HepG2 (cell line): Measurements from ENCODE around the gene SPINK4. TPM values are rescaled to one million over a fixed set of nuclear protein-coding genes. Genes with fewer than 3 reads are reported as not detected.
A peak's percentile ranks its signal among the peaks of the same experiment; 100 is the strongest.

Source experiments
- GATA4 ChIP-seq: sonication (generic); IDR thresholded peaks from 2 replicates; pipeline ENCODE4 v1.6.1; 2016; ENCODE audit warnings: antibody characterized with exemption, low read depth, borderline replicate concordance
- GTF3A ChIP-seq: sonication (generic); formaldehyde crosslinking; conservative IDR thresholded peaks from 2 replicates; pipeline ENCODE4 v1.4.0; 2020; ENCODE audit warnings: mild to moderate bottlenecking, missing genetic modification reagents
- HBP1 ChIP-seq: IDR thresholded peaks from 2 replicates; pipeline ENCODE4 v1.6.1; 2016; ENCODE audit warnings: low read depth, control low read depth
- POLR2AphosphoS2 ChIP-seq: IDR thresholded peaks from 2 replicates; pipeline ENCODE4 v1.6.1; 2011; ENCODE audit warnings: low read depth, low read length, improper control_type of control experiment
- RERE ChIP-seq: IDR thresholded peaks from 2 replicates; pipeline ENCODE4 v1.6.1; 2016; ENCODE audit warnings: low read depth, missing genetic modification reagents, missing compliant biosample characterization
- TEF ChIP-seq: sonication (generic); formaldehyde crosslinking; IDR thresholded peaks from 2 replicates; pipeline ENCODE4 v1.5.0; 2020; ENCODE audit warnings: missing genetic modification reagents
- ZNF263 ChIP-seq: sonication (generic); formaldehyde crosslinking; IDR thresholded peaks from 2 replicates; pipeline ENCODE4 v1.4.0; 2020; ENCODE audit warnings: missing genetic modification reagents
- ZNF281 ChIP-seq: sonication (generic); formaldehyde crosslinking; IDR thresholded peaks from 2 replicates; pipeline ENCODE4 v1.4.0; 2020; ENCODE audit warnings: missing genetic modification reagents, borderline replicate concordance
- ZNF354B ChIP-seq: sonication (generic); formaldehyde crosslinking; IDR thresholded peaks from 2 replicates; pipeline ENCODE4 v1.8.0; 2022; ENCODE audit warnings: mild to moderate bottlenecking, missing genetic modification reagents
- polyA plus RNA-seq, 8 experiments: library from polyadenylated mRNA; depleted of rRNA in 3 of 8; stranded (reverse) in 7 of 8; unstranded in 1 of 8; fragments of >200 nt; fragmentation: Illumina TruSeq in 4 of 8; extraction: Trizol in 4 of 8; gene quantifications; 2 replicates each; pipeline versions ENCODE4 v1.2.1 to v1.2.3, GENCODE V29; 2011 to 2016; ENCODE audit warnings: low read depth in 4 of 8, missing spikeins in 1 of 8, mixed read lengths in 1 of 8; ENCODE audit not compliant: insufficient read depth in 1 of 8
- total RNA-seq, 5 experiments: library from RNA; depleted of rRNA; stranded (reverse); fragments of >200 nt; fragmentation: Illumina TruSeq; extraction: Trizol; gene quantifications; 2 replicates each; pipeline ENCODE4 v1.2.3, GENCODE V29; 2016; ENCODE audit warnings: low read depth in 1 of 5
- TF ChIP-seq, protein P1 (sequence below): sonication (generic); formaldehyde crosslinking; conservative IDR thresholded peaks from 2 replicates; pipeline ENCODE4 v1.4.0; 2020; ENCODE audit warnings: missing genetic modification reagents
- TF ChIP-seq, protein P2 (sequence below): IDR thresholded peaks from 2 replicates; pipeline ENCODE4 v1.6.1; 2016; ENCODE audit warnings: low read depth, borderline replicate concordance
- TF ChIP-seq, protein P3 (sequence below): sonication (generic); formaldehyde crosslinking; IDR thresholded peaks from 2 replicates; pipeline ENCODE4 v1.9.0; 2022; ENCODE audit warnings: low read depth, missing genetic modification reagents
- TF ChIP-seq, protein P4 (sequence below): sonication (generic); formaldehyde crosslinking; IDR thresholded peaks from 2 replicates; pipeline ENCODE4 v1.4.0; 2020; ENCODE audit warnings: missing genetic modification reagents

Gene SPINK4
- total and polyA plus RNA-seq, 2 of the 13 experiments (the other 11 are each of a cell fraction or from before 2014, with no cell fraction given) = 0.53 to 3.4 TPM

DNA sequence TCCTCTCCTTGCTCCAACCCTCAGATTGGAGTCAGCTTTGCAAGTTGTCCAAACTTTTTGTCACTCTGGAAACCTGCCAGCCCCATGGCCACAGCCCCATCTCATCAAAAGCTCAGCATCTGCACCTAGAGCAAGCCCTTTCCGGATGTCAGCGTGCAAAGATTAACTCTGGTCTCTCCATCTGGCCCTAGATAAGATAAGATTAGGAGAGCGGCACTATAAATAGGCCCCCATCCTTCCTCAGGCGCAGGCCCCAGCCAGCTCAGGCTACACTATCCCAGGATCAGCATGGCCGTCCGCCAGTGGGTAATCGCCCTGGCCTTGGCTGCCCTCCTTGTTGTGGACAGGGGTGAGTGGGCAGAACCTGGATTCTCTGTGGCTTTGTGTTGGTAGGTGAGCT, at the start of gene SPINK4 (continued):
- TF ChIP-seq, protein P1, sequence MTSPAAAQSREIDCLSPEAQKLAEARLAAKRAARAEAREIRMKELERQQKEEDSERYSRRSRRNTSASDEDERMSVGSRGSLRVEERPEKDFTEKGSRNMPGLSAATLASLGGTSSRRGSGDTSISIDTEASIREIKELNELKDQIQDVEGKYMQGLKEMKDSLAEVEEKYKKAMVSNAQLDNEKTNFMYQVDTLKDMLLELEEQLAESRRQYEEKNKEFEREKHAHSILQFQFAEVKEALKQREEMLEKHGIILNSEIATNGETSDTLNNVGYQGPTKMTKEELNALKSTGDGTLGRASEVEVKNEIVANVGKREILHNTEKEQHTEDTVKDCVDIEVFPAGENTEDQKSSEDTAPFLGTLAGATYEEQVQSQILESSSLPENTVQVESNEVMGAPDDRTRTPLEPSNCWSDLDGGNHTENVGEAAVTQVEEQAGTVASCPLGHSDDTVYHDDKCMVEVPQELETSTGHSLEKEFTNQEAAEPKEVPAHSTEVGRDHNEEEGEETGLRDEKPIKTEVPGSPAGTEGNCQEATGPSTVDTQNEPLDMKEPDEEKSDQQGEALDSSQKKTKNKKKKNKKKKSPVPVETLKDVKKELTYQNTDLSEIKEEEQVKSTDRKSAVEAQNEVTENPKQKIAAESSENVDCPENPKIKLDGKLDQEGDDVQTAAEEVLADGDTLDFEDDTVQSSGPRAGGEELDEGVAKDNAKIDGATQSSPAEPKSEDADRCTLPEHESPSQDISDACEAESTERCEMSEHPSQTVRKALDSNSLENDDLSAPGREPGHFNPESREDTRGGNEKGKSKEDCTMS (CRISPR knock-in tag) = no peak
- TF ChIP-seq RERE (CRISPR knock-in tag) = no peak
- TF ChIP-seq, protein P2, sequence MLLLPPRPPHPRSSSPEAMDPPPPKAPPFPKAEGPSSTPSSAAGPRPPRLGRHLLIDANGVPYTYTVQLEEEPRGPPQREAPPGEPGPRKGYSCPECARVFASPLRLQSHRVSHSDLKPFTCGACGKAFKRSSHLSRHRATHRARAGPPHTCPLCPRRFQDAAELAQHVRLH (CRISPR knock-in tag) = no peak
- TF ChIP-seq, protein P3, sequence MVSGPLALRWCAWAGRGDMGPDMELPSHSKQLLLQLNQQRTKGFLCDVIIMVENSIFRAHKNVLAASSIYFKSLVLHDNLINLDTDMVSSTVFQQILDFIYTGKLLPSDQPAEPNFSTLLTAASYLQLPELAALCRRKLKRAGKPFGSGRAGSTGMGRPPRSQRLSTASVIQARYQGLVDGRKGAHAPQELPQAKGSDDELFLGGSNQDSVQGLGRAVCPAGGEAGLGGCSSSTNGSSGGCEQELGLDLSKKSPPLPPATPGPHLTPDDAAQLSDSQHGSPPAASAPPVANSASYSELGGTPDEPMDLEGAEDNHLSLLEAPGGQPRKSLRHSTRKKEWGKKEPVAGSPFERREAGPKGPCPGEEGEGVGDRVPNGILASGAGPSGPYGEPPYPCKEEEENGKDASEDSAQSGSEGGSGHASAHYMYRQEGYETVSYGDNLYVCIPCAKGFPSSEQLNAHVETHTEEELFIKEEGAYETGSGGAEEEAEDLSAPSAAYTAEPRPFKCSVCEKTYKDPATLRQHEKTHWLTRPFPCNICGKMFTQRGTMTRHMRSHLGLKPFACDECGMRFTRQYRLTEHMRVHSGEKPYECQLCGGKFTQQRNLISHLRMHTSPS (CRISPR knock-in tag) = 0 out of 2 replicates have a peak, but pooled peaks have one; percentile 25
- no peak for TF ChIP-seq HBP1 (CRISPR knock-in tag)
- no peak for TF ChIP-seq GTF3A (CRISPR knock-in tag)
- TF ChIP-seq GATA4 = peak; percentile 95
- 0 out of 2 replicates have a peak, but pooled peaks have one; percentile 13 for TF ChIP-seq ZNF263
- no peak for TF ChIP-seq POLR2AphosphoS2
- TF ChIP-seq, protein P4, sequence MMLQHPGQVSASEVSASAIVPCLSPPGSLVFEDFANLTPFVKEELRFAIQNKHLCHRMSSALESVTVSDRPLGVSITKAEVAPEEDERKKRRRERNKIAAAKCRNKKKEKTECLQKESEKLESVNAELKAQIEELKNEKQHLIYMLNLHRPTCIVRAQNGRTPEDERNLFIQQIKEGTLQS (CRISPR knock-in tag) = no peak
- no peak for TF ChIP-seq ZNF354B (CRISPR knock-in tag)
- TF ChIP-seq ZNF281 (CRISPR knock-in tag) = no peak
- no peak for TF ChIP-seq TEF (CRISPR knock-in tag)
